GM12801 (cell line): ENCODE results near the gene OXTR.

Experiments used
- CTCF ChIP-seq: IDR thresholded peaks from one replicate; pipeline ENCODE4 v1.5.1; 2011; ENCODE audit warnings: control low read depth; ENCODE audit not compliant: insufficient read length; ENCODE audit errors: extremely low read depth

Gene OXTR

DNA sequence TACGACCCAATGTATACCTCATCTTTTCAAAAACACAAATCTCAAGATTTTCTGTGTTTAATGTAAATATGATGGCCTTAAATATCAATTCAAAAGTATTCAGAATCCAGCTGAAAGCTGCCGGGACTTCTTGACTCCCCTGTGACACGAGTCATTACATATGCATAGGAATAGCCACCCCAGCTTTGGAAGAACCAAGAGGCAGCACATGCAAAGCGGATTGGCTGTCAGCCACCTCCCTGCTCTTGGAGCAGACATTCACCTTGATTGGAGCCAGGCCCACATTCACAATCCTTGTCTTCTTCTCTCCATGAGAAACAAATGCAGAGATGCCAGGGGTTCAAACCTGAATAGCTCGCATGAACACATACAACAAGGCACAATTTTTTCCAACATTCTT, 46.6 kb downstream of the OXTR start:
- no peak for TF ChIP-seq CTCF

GRCh38 chr3:8713901-8714759, 55.3 kb downstream of the OXTR start:
- TF ChIP-seq CTCF: no peak

GRCh38 chr3:8712908-8713255, 56.5 kb downstream of the OXTR start:
- no peak for TF ChIP-seq CTCF

- TF ChIP-seq CTCF: no peak
Observed at GRCh38 chr3:8712045-8712907, 57.1 kb downstream of the OXTR start.

DNA sequence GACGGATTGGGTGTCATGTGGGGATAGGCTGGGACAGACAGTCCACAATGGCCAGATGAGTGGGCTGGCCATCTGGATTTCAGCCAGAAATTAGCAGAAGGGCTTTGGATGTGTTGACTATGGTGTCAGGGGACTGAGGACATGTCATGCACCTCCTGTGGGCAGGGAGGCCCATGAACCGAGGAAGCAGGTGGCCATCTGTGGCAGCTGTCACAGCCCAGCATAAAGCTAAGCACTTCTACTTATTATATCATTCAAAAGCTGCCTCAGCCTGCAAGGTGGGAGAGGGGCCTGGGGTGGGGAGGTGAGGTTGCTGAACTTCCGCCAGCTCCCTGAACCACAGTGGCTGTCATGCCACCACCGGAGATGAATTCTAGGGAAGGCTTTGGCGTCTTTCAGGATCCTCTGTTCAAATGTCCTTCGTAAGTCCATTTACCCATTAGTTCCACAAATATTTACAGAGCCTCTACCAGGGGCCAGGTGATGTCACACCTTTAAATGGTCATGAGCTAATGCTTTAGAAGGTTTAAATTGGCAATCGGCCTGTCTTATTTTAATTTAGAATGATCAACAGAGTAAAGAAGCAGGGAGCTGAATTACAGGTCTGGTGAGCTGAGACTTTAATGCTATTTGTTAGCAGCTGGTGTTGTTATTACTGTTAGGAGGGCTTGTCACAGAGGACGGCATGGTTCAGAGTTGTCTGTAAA, 59.5 kb downstream of the OXTR start:
- no peak for TF ChIP-seq CTCF

- TF ChIP-seq CTCF: no peak
Observed at GRCh38 chr3:8709287-8709686, 60.1 kb downstream of the OXTR start.

GRCh38 chr3:8705575-8705974, 63.8 kb downstream of the OXTR start:
- no peak for TF ChIP-seq CTCF
